Nephron (organoid): ENCODE measurements around the gene POU2F3.

Source experiments
- H3K27ac Mint-ChIP-seq, 3 experiments: 2 replicates each; pipeline ENCODE4 v1.8.0; 2020; ENCODE audit warnings: mixed read lengths in 3 of 3, mild to moderate bottlenecking in 2 of 3, moderate library complexity in 1 of 3
- H3K27me3 Mint-ChIP-seq: 2 replicates; pipeline ENCODE4 v1.8.0; 2021; ENCODE audit warnings: low read depth, mild to moderate bottlenecking, moderate library complexity, mixed read lengths
- H3K36me3 Mint-ChIP-seq: 2 replicates; pipeline ENCODE4 v1.8.0; 2020; ENCODE audit warnings: low read depth, mixed read lengths
- H3K4me1 Mint-ChIP-seq: 2 replicates; pipeline ENCODE4 v1.8.0; 2020; ENCODE audit warnings: mixed read lengths
- H3K4me3 Mint-ChIP-seq, 3 experiments: 2 replicates each; pipeline ENCODE4 v1.8.0; 2020; ENCODE audit warnings: mild to moderate bottlenecking in 3 of 3, mixed read lengths in 3 of 3, moderate library complexity in 2 of 3
- H3K9me3 Mint-ChIP-seq: 2 replicates; pipeline ENCODE4 v1.8.0; 2020; ENCODE audit warnings: mixed read lengths
- TF ChIP-seq, protein P1 (sequence below), 3 experiments: fragments of 200-600 bp; sonication (generic); IDR thresholded peaks; one replicate each; pipeline ENCODE4 v1.5.0; 2021; ENCODE audit warnings: antibody characterized with exemption in 3 of 3; ENCODE audit not compliant: unreplicated experiment in 3 of 3

Gene POU2F3

GRCh38 chr11:120358729-120359128 lies 118.8 kb downstream of the POU2F3 start:
- Mint-ChIP-seq H3K4me3 (no peak overlapping the region), H3K36me3 (peaks cover 17% of the 10 kb centered on the region), H3K4me1 (peaks cover 7% of the 10 kb centered on the region), H3K27me3 (no peaks in the 10 kb centered on the region), H3K27ac (peak overlapping the region in 1 of 3 experiments; percentile 53), H3K9me3 (peaks cover 6% of the 10 kb centered on the region)
- TF ChIP-seq, protein P1, sequence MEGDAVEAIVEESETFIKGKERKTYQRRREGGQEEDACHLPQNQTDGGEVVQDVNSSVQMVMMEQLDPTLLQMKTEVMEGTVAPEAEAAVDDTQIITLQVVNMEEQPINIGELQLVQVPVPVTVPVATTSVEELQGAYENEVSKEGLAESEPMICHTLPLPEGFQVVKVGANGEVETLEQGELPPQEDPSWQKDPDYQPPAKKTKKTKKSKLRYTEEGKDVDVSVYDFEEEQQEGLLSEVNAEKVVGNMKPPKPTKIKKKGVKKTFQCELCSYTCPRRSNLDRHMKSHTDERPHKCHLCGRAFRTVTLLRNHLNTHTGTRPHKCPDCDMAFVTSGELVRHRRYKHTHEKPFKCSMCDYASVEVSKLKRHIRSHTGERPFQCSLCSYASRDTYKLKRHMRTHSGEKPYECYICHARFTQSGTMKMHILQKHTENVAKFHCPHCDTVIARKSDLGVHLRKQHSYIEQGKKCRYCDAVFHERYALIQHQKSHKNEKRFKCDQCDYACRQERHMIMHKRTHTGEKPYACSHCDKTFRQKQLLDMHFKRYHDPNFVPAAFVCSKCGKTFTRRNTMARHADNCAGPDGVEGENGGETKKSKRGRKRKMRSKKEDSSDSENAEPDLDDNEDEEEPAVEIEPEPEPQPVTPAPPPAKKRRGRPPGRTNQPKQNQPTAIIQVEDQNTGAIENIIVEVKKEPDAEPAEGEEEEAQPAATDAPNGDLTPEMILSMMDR (IDR thresholded peaks at IDR 0.05; ENCODE audit: unreplicated experiment in 3 of 3): no peak

DNA sequence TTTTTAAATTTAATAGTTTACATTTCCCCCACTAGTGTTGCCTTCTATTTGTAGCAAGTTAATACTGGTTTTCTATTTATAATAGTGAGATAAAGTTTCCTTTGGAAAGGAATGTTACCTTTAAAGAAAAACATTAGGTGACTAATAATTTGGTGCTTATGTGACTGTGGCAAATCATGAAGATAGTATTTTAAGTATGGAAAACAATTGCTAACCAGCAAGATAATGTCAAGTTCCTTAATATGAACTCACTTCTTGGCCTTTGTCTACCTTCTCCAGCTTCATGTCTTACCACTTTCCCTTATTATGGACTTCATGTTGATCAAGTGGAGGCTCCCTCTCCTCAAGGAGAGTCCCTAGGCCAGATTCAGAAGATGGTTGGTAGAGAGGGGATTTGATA lies 123.5 kb downstream of the POU2F3 start:
- Mint-ChIP-seq H3K36me3 (peaks cover 7% of the 10 kb centered on the region), H3K27me3 (no peaks in the 10 kb centered on the region), H3K4me1 (no peaks in the 10 kb centered on the region), H3K9me3 (peaks cover 6% of the 10 kb centered on the region), H3K4me3 (no peak overlapping the region), H3K27ac (no peak overlapping the region)
- TF ChIP-seq, protein P1 (IDR thresholded peaks at IDR 0.05; ENCODE audit: unreplicated experiment in 3 of 3): no peak

DNA sequence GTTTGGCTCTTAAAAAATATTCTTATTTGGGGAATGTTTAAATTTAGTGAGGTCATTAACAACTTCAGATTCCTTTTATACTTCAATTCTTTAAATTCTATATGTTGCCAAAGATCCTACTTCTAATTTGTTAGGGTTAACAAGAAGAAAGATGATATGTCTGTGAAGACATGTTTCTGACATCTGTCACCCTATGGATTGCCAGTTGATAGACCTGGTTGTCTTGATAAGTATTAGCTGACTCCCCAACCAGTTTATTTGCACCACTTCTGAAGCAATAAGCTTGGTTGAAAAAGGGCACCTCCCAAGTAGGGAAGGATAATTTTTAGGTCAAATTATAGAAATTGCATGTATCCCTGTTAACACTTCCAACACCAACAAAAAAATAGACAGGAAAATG lies 125.6 kb downstream of the POU2F3 start:
- Mint-ChIP-seq H3K4me1 (peaks cover 11% of the 10 kb centered on the region), H3K27ac (no peak overlapping the region), H3K36me3 (no peaks in the 10 kb centered on the region), H3K9me3 (no peaks in the 10 kb centered on the region), H3K4me3 (no peak overlapping the region), H3K27me3 (no peaks in the 10 kb centered on the region)
- TF ChIP-seq, protein P1 (IDR thresholded peaks at IDR 0.05; ENCODE audit: unreplicated experiment in 3 of 3): no peak
